GM10248 (cell line): ENCODE results near the gene KATNIP.
"Not testable (repeated sequence)": the region's sequence is repeated elsewhere in the genome, so short reads cannot be mapped to it uniquely, and the experiment has no call there.

Experiments
- CTCF ChIA-PET: fragments of 300-600 bp; sonication (Branson Sonifier 250); formaldehyde crosslinking; extraction: SDS; loops from one replicate; lab custom pipeline; 2021; ENCODE audit warnings: antibody characterized with exemption; lab: Yijun Ruan, JAX
- POLR2A ChIA-PET: fragments of 350-650 bp; sonication (Branson Sonifier 250); formaldehyde crosslinking; extraction: SDS; loops from one replicate; lab custom pipeline; 2020; ENCODE audit warnings: antibody characterized with exemption; lab: Yijun Ruan, JAX
- DNase-seq: peaks from one replicate; pipeline ENCODE4 v3.0.0; 2012; ENCODE audit errors: extremely low spot score
- CTCF ChIP-seq: IDR thresholded peaks from 2 replicates; pipeline ENCODE4 v1.5.1; 2012; ENCODE audit warnings: mild to moderate bottlenecking, low read depth; ENCODE audit errors: extremely low read depth, missing control alignments, control extremely low read depth

Gene KATNIP

GRCh38 chr16:27558434-27558833 is 8.5 kb downstream of the KATNIP start:
- no peak for TF ChIP-seq CTCF
- POLR2A ChIA-PET = no interaction called here
- no peak for DNase-seq
- CTCF ChIA-PET = interaction anchor here (0.8 to 2.1 kb wide), 2 partner anchors 8 to 11 kb away, joined by 3 to 5 read pairs; partner anchors contain the start of genes GTF3C1 and KATNIP

- ChIA-PET POLR2A (no interaction called here), CTCF (interaction anchor here (0.8 to 2.1 kb wide), 2 partner anchors 9 to 11 kb away, joined by 3 to 5 read pairs; partner anchors contain the start of genes GTF3C1 and KATNIP)
- no peak for TF ChIP-seq CTCF
- DNase-seq = no peak
Observed at GRCh38 chr16:27558932-27559331, 9.0 kb downstream of the KATNIP start.

GRCh38 chr16:27561216-27561615 is 11.3 kb downstream of the KATNIP start:
- CTCF ChIA-PET = interaction anchor here (2.0 kb wide), 1 partner anchor 12 kb away, joined by 4 read pairs; the partner anchor contains the start of genes GTF3C1 and KATNIP
- no peak for TF ChIP-seq CTCF
- DNase-seq = no peak
- POLR2A ChIA-PET = no interaction called here

GRCh38 chr16:27564224-27564623 is 14.3 kb downstream of the KATNIP start:
- DNase-seq = no peak
- no peak for TF ChIP-seq CTCF
- POLR2A ChIA-PET = no interaction called here
- CTCF ChIA-PET = interaction anchor here (1.5 kb wide), 1 partner anchor 12 kb away, joined by 4 read pairs; no protein-coding TSS in a partner anchor

GRCh38 chr16:27566417-27566816 is 16.5 kb downstream of the KATNIP start:
- TF ChIP-seq CTCF = no peak
- CTCF ChIA-PET = no interaction called here
- POLR2A ChIA-PET = interaction anchor here (0.7 kb wide), 1 partner anchor 28 kb away, joined by 3 read pairs; no protein-coding TSS in a partner anchor
- DNase-seq = no peak

- CTCF ChIA-PET = interaction anchor here (0.9 to 1.3 kb wide), 2 partner anchors 13 to 25 kb away, joined by 3 read pairs; no protein-coding TSS in a partner anchor
- TF ChIP-seq CTCF = no peak
- POLR2A ChIA-PET = no interaction called here
- DNase-seq = no peak
Observed at GRCh38 chr16:27568077-27568476, 18.1 kb downstream of the KATNIP start.

- POLR2A ChIA-PET = not testable (repeated sequence)
- CTCF ChIA-PET = interaction anchor here (0.9 to 2.1 kb wide), 3 partner anchors 11 to 33 kb away, joined by 3 to 5 read pairs (median 4); no protein-coding TSS in a partner anchor
Observed at GRCh38 chr16:27570986-27571385, 21.0 kb downstream of the KATNIP start.

More at GRCh38 chr16:27570986-27571385, 21.0 kb downstream of the KATNIP start:
- DNase-seq = not testable (repeated sequence)
